SU-DHL-6 (cell line): ENCODE measurements around the gene SPATA2.

Source experiments
- EZH2phosphoT487 ChIP-seq: fragments of 200-600 bp; sonication (generic), shearing (Covaris generic); conservative IDR thresholded peaks from 2 replicates; pipeline ENCODE4 v1.6.1; 2018; ENCODE audit warnings: mild to moderate bottlenecking, antibody characterized with exemption, low read length, moderate library complexity, mixed read lengths
- TF ChIP-seq, protein P1 (sequence below): fragments of 200-600 bp; sonication (generic); IDR thresholded peaks from one replicate; pipeline ENCODE4 v1.5.1; 2017; ENCODE audit warnings: antibody characterized with exemption, mild to moderate bottlenecking, low read length, moderate library complexity; ENCODE audit not compliant: insufficient read depth, poor library complexity, severe bottlenecking

DNA sequence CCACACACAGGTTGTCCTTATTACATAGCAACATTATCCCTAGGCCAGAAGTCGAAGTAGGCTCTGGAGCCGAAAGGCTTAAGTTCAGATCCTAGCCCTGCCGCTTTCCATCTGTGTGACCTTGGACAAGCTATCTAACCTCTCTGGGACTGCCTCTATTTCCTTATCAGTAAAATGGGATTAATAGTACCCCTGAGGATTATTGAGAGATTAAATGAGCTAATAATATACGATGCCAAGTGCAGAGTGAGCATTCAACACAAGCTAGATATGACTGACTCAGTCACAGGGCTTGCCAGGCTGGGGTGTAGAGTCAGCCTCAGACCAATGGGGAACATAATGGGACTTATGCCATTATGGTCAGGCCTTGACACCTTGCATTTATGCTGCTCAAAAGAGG is 8.9 kb upstream of the SPATA2 start:
- TF ChIP-seq, protein P1, sequence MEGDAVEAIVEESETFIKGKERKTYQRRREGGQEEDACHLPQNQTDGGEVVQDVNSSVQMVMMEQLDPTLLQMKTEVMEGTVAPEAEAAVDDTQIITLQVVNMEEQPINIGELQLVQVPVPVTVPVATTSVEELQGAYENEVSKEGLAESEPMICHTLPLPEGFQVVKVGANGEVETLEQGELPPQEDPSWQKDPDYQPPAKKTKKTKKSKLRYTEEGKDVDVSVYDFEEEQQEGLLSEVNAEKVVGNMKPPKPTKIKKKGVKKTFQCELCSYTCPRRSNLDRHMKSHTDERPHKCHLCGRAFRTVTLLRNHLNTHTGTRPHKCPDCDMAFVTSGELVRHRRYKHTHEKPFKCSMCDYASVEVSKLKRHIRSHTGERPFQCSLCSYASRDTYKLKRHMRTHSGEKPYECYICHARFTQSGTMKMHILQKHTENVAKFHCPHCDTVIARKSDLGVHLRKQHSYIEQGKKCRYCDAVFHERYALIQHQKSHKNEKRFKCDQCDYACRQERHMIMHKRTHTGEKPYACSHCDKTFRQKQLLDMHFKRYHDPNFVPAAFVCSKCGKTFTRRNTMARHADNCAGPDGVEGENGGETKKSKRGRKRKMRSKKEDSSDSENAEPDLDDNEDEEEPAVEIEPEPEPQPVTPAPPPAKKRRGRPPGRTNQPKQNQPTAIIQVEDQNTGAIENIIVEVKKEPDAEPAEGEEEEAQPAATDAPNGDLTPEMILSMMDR: no peak
- no peak for TF ChIP-seq EZH2phosphoT487
